ENCODE results near the gene CHSY1. TPM values are rescaled to one million over a fixed set of nuclear protein-coding genes. Genes with fewer than 3 reads are reported as not detected.

Gene CHSY1
- total and polyA plus RNA-seq, 10 of the 15 experiments (the other 5 are each of a cell fraction or from before 2014, with no cell fraction given), result 1.4 to 31.2 (median 10.5) TPM

- H3K27me3 ChIP-seq (replicated peaks in 1 of 2; ENCODE audit: control insufficient read depth in 2 of 2, insufficient read depth in 2 of 2, low read length in 1 of 2), result no peaks in the 10 kb centered on the region
- DNase-seq (ENCODE audit: low read depth, low spot score), result no peak
- H3K4me1 ChIP-seq (ENCODE audit: control insufficient read depth, insufficient read depth, low read length), result peaks cover 23% of the 10 kb centered on the region
- ATAC-seq, result no peak
- no peak for FAIRE-seq
- SMC1A ChIA-PET (ENCODE audit: uncharacterized antibody, unreplicated experiment), result interaction anchor here (0.9 to 2.7 kb wide), 6 partner anchors 10 to 90 kb away, joined by 3 to 22 read pairs (median 6); no protein-coding TSS in a partner anchor
- WGBS (ENCODE audit: insufficient coverage, insufficient replicate concordance, low lambda C conversion rate, missing lambda C conversion rate), result 81% methylated on average over 27 of the region's 27 CpGs
- no peak overlapping the region for H3K9ac ChIP-seq (ENCODE audit: control insufficient read depth, insufficient read depth, low read length)
- no peak overlapping the region for H3K4me3 ChIP-seq
- in situ Hi-C loops (cut with MboI), result no loop called here
- H3K36me3 ChIP-seq (ENCODE audit: control insufficient read depth in 2 of 2, insufficient read depth in 2 of 2, low read length in 1 of 2), result no peaks in the 10 kb centered on the region
- RAD21 ChIA-PET (ENCODE audit: unreplicated experiment), result interaction anchor here (0.9 to 1.9 kb wide), 2 partner anchors 11 to 24 kb away, joined by 3 to 7 read pairs; no protein-coding TSS in a partner anchor
- no TSS peak for BruUV-seq (replicated peaks)
- no peaks in the 10 kb centered on the region; the same call in 2 of the 3 replicates for H3K9me3 ChIP-seq (replicated peaks; ENCODE audit: control insufficient read depth, insufficient read depth, low read length)
- no peaks in the 10 kb centered on the region for H3K79me2 ChIP-seq (ENCODE audit: control insufficient read depth, insufficient read depth, low read length)
- TF ChIP-seq SMARCA5 (IDR thresholded peaks at IDR 0.05), result no peak
- no peaks in the 10 kb centered on the region for H4K20me1 ChIP-seq (ENCODE audit: control insufficient read depth, insufficient read depth)
- no peak overlapping the region for H3K27ac ChIP-seq (ENCODE audit: control insufficient read depth, insufficient read depth)
- intact Hi-C loops (cut with micrococcal nuclease; ENCODE audit: unreplicated experiment), result no loop called here
- H3K4me2 ChIP-seq (ENCODE audit: control insufficient read depth, insufficient read depth), result no peak overlapping the region
- CTCF ChIA-PET, result interaction anchor here (0.9 to 1.8 kb wide), 7 partner anchors 12 to 500 kb away, joined by 3 to 4 read pairs (median 3); no protein-coding TSS in a partner anchor
- no peak overlapping the region for H2AFZ ChIP-seq (ENCODE audit: control insufficient read depth, low read depth, low read length)
- POLR2A ChIA-PET, result interaction anchor here (0.6 to 1.2 kb wide), 2 partner anchors 10 to 208 kb away, joined by 4 read pairs; no protein-coding TSS in a partner anchor
Measured at GRCh38 chr15:101149864-101150722, 101.8 kb downstream of the CHSY1 start.

- BruUV-seq (replicated peaks), result no TSS peak
- H3K9ac ChIP-seq (ENCODE audit: control insufficient read depth, insufficient read depth, low read length), result no peak overlapping the region; the same call in 1 of the 2 replicates
- SMC1A ChIA-PET (ENCODE audit: uncharacterized antibody, unreplicated experiment), result interaction anchor here (0.9 to 2.7 kb wide), 10 partner anchors 9 to 99 kb away, joined by 3 to 22 read pairs (median 4); no protein-coding TSS in a partner anchor
- peak overlapping the region; percentile 18; the same call in 1 of the 2 replicates for H3K27ac ChIP-seq (ENCODE audit: control insufficient read depth, insufficient read depth)
- DNase-seq (ENCODE audit: low read depth, low spot score) (no peak), ATAC-seq (peak; percentile 36), FAIRE-seq (no peak)
- H3K4me2 ChIP-seq (ENCODE audit: control insufficient read depth, insufficient read depth), result peak overlapping the region; percentile 73
- H3K4me1 ChIP-seq (ENCODE audit: control insufficient read depth, insufficient read depth, low read length), result peaks cover 23% of the 10 kb centered on the region
- in situ Hi-C loops (cut with MboI), result no loop called here
- H3K4me3 ChIP-seq, result no peak overlapping the region
- intact Hi-C loops (cut with micrococcal nuclease; ENCODE audit: unreplicated experiment), result no loop called here
- RAD21 ChIA-PET (ENCODE audit: unreplicated experiment), result interaction anchor here (0.9 to 1.9 kb wide), 2 partner anchors 10 to 23 kb away, joined by 3 to 7 read pairs; no protein-coding TSS in a partner anchor
- no peaks in the 10 kb centered on the region for H3K36me3 ChIP-seq (ENCODE audit: control insufficient read depth in 2 of 2, insufficient read depth in 2 of 2, low read length in 1 of 2)
- 63% methylated on average over 13 of the region's 13 CpGs for WGBS (ENCODE audit: insufficient coverage, insufficient replicate concordance, low lambda C conversion rate, missing lambda C conversion rate)
- CTCF ChIA-PET, result interaction anchor here (1.1 to 1.6 kb wide), 6 partner anchors 10 to 499 kb away, joined by 3 to 4 read pairs (median 3); no protein-coding TSS in a partner anchor
- H3K9me3 ChIP-seq (replicated peaks; ENCODE audit: control insufficient read depth, insufficient read depth, low read length), result no peaks in the 10 kb centered on the region; the same call in 2 of the 3 replicates
- POLR2A ChIA-PET, result interaction anchor here (1.2 kb wide), 1 partner anchor 9 kb away, joined by 4 read pairs; no protein-coding TSS in a partner anchor
- no peak overlapping the region for H2AFZ ChIP-seq (ENCODE audit: control insufficient read depth, low read depth, low read length)
- no peaks in the 10 kb centered on the region for H4K20me1 ChIP-seq (ENCODE audit: control insufficient read depth, insufficient read depth)
- H3K27me3 ChIP-seq (replicated peaks in 1 of 2; ENCODE audit: control insufficient read depth in 2 of 2, insufficient read depth in 2 of 2, low read length in 1 of 2), result no peaks in the 10 kb centered on the region
- H3K79me2 ChIP-seq (ENCODE audit: control insufficient read depth, insufficient read depth, low read length), result no peaks in the 10 kb centered on the region
- TF ChIP-seq RUNX3 (IDR thresholded peaks at IDR 0.05; ENCODE audit: low read length) (no peak), SIX5 (IDR thresholded peaks at IDR 0.05; ENCODE audit: low read depth, low read length, severe bottlenecking) (no peak), ZNF384 (IDR thresholded peaks at IDR 0.05; ENCODE audit: borderline replicate concordance, low read depth, low read length) (no peak), ATF7 (IDR thresholded peaks at IDR 0.05; ENCODE audit: low read depth) (no peak), RAD51 (IDR thresholded peaks at IDR 0.05) (no peak), IKZF2 (IDR thresholded peaks at IDR 0.05) (no peak), POLR2A (IDR thresholded peaks at IDR 0.05; ENCODE audit: low read depth, low read length) (no peak), SIN3A (IDR thresholded peaks at IDR 0.05; ENCODE audit: low read depth, low read length) (no peak), WRNIP1 (IDR thresholded peaks at IDR 0.05; ENCODE audit: borderline replicate concordance, low read depth, low read length) (no peak), IRF4 (IDR thresholded peaks at IDR 0.05; ENCODE audit: low read depth, low read length) (no peak), EZH2 (IDR thresholded peaks at IDR 0.05; ENCODE audit: borderline replicate concordance, control insufficient read depth, low read depth, low read length) (no peak), LARP7 (IDR thresholded peaks at IDR 0.05) (no peak), ASH2L (IDR thresholded peaks at IDR 0.05; ENCODE audit: borderline replicate concordance, low read depth) (no peak)
Measured at GRCh38 chr15:101148881-101149664, 102.8 kb downstream of the CHSY1 start.

All from GM12878 (cell line).